Stimulated activated memory B cell treated with anti-CD40 and anti-IgM and Interleukin-4, amounts not matched to agents 10 μg/mL and 1 μg/mL and 100 μg/mL, for 72 hours (primary cell): ENCODE data around the gene FOXK1.
"Not testable (repeated sequence)": the region's sequence is repeated elsewhere in the genome, so short reads cannot be mapped to it uniquely, and the experiment has no call there.

Source experiments
- ATAC-seq: fragments of 150-1000 bp; cut with Tn5 transposase; 2 replicates; pipeline ENCODE4 v1.10.0; 2021
- H3K27ac Mint-ChIP-seq: one replicate; pipeline ENCODE4 v1.8.0; 2022; ENCODE audit warnings: mild to moderate bottlenecking, mixed read lengths
- H3K27me3 Mint-ChIP-seq: one replicate; pipeline ENCODE4 v1.8.0; 2022; ENCODE audit warnings: mixed read lengths
- H3K36me3 Mint-ChIP-seq: one replicate; pipeline ENCODE4 v1.8.0; 2022; ENCODE audit warnings: mixed read lengths
- H3K4me1 Mint-ChIP-seq: one replicate; pipeline ENCODE4 v1.8.0; 2022; ENCODE audit warnings: mixed read lengths
- H3K4me3 Mint-ChIP-seq: one replicate; pipeline ENCODE4 v1.8.0; 2022; ENCODE audit warnings: mild to moderate bottlenecking, moderate library complexity, mixed read lengths
- H3K9me3 Mint-ChIP-seq: one replicate; pipeline ENCODE4 v1.8.0; 2022; ENCODE audit warnings: mixed read lengths

The FOXK1 gene

DNA sequence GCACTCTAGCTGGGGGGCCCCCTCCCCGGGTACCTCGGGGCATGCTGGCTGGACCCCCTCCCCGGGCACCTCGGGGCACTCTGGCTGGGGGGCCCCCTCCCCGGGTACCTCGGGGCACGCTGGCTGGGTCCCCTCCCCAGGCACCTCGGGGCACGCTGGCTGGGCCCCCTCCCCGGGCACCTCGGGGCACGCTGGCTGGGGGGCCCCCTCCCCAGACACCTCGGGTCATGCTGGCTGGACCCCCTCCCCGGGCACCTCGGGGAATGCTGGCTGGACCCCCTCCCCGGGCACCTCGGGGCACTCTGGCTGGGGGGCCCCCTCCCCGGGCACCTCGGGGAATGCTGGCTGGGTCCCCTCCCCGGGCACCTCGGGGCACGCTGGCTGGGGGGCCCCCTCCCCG is 120.5 kb downstream of the FOXK1 start:
- H3K27me3 Mint-ChIP-seq: peaks cover 15% of the 10 kb centered on the region
- not testable (repeated sequence) for H3K36me3 Mint-ChIP-seq, H3K27ac Mint-ChIP-seq, ATAC-seq, H3K4me3 Mint-ChIP-seq, H3K4me1 Mint-ChIP-seq, H3K9me3 Mint-ChIP-seq

DNA sequence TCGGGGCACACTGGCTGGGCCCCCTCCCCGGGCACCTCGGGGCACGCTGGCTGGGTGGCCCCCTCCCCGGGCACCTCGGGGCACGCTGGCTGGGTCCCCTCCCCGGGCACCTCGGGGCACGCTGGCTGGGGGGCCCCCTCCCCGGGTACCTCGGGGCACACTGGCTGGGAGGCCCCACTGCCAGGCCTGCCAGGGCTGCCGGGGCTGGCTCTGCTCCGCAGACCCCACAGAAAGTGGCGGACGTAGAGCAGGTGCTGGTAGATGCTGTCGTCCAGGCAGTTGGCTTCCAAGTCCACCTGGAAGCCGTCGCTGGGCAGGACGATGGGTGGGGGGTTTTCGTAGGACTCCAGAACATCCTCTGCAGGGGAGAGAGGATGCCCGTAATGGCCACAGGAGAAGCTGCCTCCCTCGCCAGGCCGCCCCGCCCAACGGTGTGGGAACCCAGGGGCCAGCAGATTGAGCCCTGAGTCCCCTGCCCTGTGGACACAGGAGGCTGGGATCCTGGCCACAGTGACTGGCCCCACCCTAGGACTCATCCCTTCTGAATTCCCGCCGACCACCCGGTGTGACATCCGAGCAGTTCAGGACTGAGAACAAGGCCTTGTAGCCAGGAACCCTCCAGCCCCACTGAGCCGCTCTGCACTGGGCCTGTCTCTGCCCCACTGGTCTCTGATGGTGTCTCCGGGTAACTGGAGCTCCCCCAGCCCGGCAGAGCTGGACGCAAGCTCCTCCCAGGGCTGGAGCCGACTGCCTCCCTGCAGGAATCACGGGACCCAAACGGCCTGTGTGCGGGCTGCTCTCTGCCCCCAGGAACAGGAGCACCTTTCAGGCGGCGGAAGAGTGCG is 121.5 kb downstream of the FOXK1 start:
- Mint-ChIP-seq H3K9me3 (no peaks in the 10 kb centered on the region), H3K27me3 (peaks cover 26% of the 10 kb centered on the region), H3K4me1 (no peaks in the 10 kb centered on the region), H3K36me3 (no peaks in the 10 kb centered on the region), H3K27ac (no peak overlapping the region), H3K4me3 (no peak overlapping the region)
- no peak for ATAC-seq

DNA sequence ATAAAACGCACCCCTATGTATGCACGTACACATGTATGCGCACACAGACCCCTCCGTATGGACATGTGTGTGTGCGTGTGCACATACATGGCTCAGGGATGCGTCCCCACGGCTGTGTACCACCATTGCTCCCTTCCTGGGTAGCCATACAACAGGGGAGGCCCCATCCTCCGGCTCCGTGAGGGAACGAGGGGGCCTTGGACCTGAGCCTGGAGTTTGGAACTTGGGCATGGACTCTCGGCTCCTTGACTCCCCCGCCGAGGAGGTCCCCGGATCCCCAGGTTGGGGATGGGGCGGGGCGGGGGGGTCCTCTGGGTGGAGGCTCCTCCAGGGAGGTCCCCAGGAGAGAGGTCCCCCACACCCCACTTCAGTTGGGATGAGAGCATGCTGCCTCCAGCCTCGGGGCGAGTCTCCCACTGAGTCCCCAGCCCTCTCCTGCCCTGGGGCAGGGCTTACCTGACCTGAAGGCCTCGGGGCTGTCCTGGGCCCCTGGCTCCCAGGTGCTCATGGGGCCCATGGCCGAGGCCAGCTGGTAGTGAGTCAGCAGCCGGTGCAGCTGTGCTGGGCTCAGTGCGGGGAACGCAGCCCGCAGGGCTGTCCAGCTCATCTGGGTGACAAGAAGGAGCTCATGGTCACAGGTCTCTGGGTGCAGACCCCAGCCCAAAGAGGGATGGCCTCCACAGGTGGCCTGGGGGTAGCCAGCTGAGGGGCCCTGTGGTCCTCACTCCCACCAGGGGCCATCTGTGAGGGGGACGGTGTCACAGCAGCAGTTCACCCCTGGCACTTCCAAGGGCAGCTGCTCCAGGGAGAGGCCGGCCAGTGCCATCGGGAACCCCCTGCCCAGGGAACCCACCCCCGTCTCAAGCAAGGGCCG is 123.3 kb downstream of the FOXK1 start:
- ATAC-seq: peak; percentile 25
- peaks cover 43% of the 10 kb centered on the region for H3K27me3 Mint-ChIP-seq
- no peaks in the 10 kb centered on the region for H3K9me3 Mint-ChIP-seq
- no peak overlapping the region for H3K27ac Mint-ChIP-seq
- peaks cover 9% of the 10 kb centered on the region for H3K4me1 Mint-ChIP-seq
- no peaks in the 10 kb centered on the region for H3K36me3 Mint-ChIP-seq
- H3K4me3 Mint-ChIP-seq: no peak overlapping the region

DNA sequence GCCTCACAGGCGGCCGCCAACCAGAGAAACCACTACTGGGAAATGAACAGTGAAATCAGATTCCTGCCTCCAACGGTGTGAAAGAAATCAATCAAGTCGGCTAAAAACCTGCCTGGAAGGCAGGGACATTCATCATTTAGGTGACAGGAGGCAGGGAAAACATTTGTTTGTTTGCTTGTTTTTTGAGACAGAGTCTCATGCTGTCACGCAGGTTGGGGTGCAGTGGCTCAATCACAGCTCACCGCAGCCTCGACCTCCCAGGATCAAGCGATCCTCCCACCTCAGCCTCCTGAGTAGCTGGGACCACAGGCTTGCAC is 123.8 kb downstream of the FOXK1 start:
- ATAC-seq: no peak
- Mint-ChIP-seq H3K9me3 (no peaks in the 10 kb centered on the region), H3K4me1 (peaks cover 9% of the 10 kb centered on the region), H3K4me3 (no peak overlapping the region), H3K27me3 (peaks cover 47% of the 10 kb centered on the region), H3K27ac (no peak overlapping the region), H3K36me3 (no peaks in the 10 kb centered on the region)

GRCh38 chr7:4806983-4807597 is 125.0 kb downstream of the FOXK1 start:
- peaks cover 9% of the 10 kb centered on the region for H3K4me1 Mint-ChIP-seq
- no peak overlapping the region for H3K27ac Mint-ChIP-seq
- ATAC-seq: peak; percentile 26
- H3K36me3 Mint-ChIP-seq: no peaks in the 10 kb centered on the region
- H3K9me3 Mint-ChIP-seq: no peaks in the 10 kb centered on the region
- no peak overlapping the region for H3K4me3 Mint-ChIP-seq
- H3K27me3 Mint-ChIP-seq: peaks cover 47% of the 10 kb centered on the region

- Mint-ChIP-seq H3K4me1 (peaks cover 9% of the 10 kb centered on the region), H3K27me3 (peaks cover 53% of the 10 kb centered on the region), H3K36me3 (no peaks in the 10 kb centered on the region), H3K27ac (no peak overlapping the region), H3K9me3 (peaks cover 1% of the 10 kb centered on the region), H3K4me3 (no peak overlapping the region)
- ATAC-seq: no peak
These were observed 125.5 kb downstream of the FOXK1 start for GRCh38 chr7:4807598-4808016.

DNA sequence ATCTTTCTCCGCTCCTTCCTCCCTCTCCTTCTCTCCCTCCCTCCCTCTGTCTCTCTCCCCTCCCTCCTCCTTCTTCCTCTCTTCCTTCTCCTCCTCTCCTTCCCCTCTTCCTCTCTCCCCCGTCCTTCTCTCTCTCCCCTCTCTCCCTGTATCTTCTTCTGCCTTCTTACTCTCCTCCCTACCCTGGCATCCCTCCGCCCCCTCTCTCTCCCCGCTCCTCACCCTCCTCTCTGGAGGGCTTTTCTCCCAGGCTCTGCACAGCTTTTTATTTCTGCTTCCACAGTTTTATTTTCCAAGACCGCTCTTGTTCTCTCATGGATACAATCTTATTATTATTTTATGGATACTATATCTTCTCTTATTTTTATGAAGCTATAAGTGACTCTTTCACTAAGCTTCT is 125.9 kb downstream of the FOXK1 start:
- Mint-ChIP-seq H3K4me1 (peaks cover 9% of the 10 kb centered on the region), H3K9me3 (peaks cover 5% of the 10 kb centered on the region), H3K36me3 (no peaks in the 10 kb centered on the region), H3K27ac (no peak overlapping the region), H3K4me3 (no peak overlapping the region), H3K27me3 (peaks cover 57% of the 10 kb centered on the region)
- no peak for ATAC-seq

DNA sequence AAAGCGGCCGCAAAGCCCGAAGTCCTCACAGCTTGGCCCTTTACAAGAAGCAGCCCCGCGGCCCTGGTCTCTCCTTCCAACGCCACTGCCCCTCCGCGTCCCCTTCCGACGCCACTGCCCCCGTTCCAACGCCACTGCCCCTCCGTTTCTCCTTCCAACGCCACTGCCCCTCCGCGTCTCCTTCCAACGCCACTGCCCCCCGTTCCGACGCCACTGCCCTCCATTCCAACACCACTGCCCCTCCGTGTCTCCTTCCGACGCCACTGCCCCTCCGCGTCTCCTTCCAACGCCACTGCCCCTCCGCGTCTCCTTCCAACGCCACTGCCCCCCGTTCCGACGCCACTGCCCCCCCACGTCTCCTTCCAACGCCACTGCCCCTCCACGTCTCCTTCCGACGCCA is 126.5 kb downstream of the FOXK1 start:
- Mint-ChIP-seq H3K27ac (no peak overlapping the region), H3K27me3 (peaks cover 62% of the 10 kb centered on the region), H3K9me3 (peaks cover 6% of the 10 kb centered on the region), H3K4me3 (no peak overlapping the region), H3K4me1 (peaks cover 9% of the 10 kb centered on the region), H3K36me3 (no peaks in the 10 kb centered on the region)
- no peak for ATAC-seq

DNA sequence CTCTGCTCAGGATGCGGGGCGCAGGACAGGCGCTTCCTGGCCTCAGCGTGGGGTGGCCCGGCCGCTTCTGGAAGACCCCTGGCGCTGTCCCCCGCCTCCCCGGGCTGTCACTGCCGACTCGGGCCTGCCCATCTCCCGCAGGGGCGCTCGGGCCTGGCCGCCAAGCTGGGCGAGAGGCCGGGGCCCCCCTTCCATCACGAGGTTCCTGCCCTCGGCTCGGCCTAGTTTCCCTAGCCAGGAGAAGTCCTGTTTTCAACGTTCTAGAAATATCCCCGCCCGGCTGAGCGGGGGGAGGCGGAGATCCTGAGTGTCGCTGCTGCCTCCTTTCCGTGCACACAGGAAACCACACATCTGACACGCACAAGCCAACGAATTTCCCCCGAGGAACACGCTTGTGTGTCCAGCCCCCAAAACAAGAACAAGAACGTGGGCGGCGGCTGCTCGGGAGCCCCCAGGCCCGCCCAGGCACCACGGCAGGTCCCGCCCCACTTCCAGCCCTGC is 127.0 kb downstream of the FOXK1 start:
- peak; percentile 32 for ATAC-seq
- Mint-ChIP-seq H3K27me3 (peaks cover 68% of the 10 kb centered on the region), H3K36me3 (no peaks in the 10 kb centered on the region), H3K4me3 (peak overlapping the region; percentile 68), H3K4me1 (peaks cover 9% of the 10 kb centered on the region), H3K27ac (peak overlapping the region; percentile 67), H3K9me3 (peaks cover 6% of the 10 kb centered on the region)

- peaks cover 6% of the 10 kb centered on the region for H3K9me3 Mint-ChIP-seq
- H3K4me3 Mint-ChIP-seq: peak overlapping the region; percentile 55
- H3K27ac Mint-ChIP-seq: peak overlapping the region; percentile 67
- H3K27me3 Mint-ChIP-seq: peaks cover 73% of the 10 kb centered on the region
- peaks cover 9% of the 10 kb centered on the region for H3K4me1 Mint-ChIP-seq
- no peaks in the 10 kb centered on the region for H3K36me3 Mint-ChIP-seq
- no peak for ATAC-seq
These were observed 127.6 kb downstream of the FOXK1 start for GRCh38 chr7:4809666-4810065.

GRCh38 chr7:4814433-4814832 is 132.3 kb downstream of the FOXK1 start:
- Mint-ChIP-seq H3K36me3 (no peaks in the 10 kb centered on the region), H3K4me1 (peaks cover 4% of the 10 kb centered on the region), H3K27me3 (peaks cover 84% of the 10 kb centered on the region), H3K4me3 (no peak overlapping the region), H3K9me3 (peaks cover 6% of the 10 kb centered on the region), H3K27ac (no peak overlapping the region)
- ATAC-seq: no peak

GRCh38 chr7:4815121-4815520 is 133.0 kb downstream of the FOXK1 start:
- H3K9me3 Mint-ChIP-seq: peaks cover 6% of the 10 kb centered on the region
- no peaks in the 10 kb centered on the region for H3K4me1 Mint-ChIP-seq
- peaks cover 84% of the 10 kb centered on the region for H3K27me3 Mint-ChIP-seq
- no peaks in the 10 kb centered on the region for H3K36me3 Mint-ChIP-seq
- ATAC-seq: no peak
- H3K4me3 Mint-ChIP-seq: no peak overlapping the region
- H3K27ac Mint-ChIP-seq: no peak overlapping the region

DNA sequence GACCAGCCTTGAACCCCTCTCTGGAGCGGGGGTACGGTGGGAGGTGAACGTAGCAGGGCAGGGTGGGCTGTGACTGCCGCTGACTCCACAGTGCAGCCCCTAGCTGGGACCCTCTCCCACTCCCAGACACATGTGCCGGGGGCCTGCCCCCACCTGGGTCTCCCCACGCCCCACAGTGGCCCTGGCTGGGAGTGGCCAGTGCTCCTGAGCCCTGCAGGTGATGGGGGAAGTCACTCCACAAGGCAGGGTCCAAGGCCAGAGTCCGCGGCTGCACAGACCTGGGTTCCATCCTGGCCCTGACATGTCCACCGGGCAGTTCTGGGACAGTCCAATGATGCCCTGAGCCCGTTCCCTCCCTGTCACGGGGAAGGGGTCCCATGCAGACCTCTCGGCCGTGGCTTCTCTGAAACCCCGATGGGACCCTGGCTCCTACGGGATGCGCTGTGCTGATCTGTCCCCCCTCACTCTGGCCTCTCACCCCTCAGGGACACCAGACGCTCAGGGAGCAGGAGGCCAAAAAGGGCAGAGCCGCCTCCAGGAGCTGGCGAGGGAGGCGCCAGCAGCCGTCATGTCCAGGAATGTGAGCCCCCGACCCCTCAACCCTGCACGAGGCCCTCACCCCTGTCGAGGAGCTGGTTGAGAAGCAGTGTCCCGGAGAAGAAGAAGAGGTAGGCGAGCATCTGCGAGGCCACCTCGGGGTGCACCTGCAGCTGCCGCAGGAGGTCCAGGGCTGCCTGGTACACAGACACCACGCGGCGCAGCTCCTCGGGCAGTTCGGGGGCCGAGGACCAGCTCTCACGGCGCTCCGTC is 133.7 kb downstream of the FOXK1 start:
- Mint-ChIP-seq H3K27ac (no peak overlapping the region), H3K36me3 (no peaks in the 10 kb centered on the region), H3K4me3 (no peak overlapping the region), H3K9me3 (peaks cover 6% of the 10 kb centered on the region), H3K4me1 (no peaks in the 10 kb centered on the region), H3K27me3 (peaks cover 78% of the 10 kb centered on the region)
- no peak for ATAC-seq

DNA sequence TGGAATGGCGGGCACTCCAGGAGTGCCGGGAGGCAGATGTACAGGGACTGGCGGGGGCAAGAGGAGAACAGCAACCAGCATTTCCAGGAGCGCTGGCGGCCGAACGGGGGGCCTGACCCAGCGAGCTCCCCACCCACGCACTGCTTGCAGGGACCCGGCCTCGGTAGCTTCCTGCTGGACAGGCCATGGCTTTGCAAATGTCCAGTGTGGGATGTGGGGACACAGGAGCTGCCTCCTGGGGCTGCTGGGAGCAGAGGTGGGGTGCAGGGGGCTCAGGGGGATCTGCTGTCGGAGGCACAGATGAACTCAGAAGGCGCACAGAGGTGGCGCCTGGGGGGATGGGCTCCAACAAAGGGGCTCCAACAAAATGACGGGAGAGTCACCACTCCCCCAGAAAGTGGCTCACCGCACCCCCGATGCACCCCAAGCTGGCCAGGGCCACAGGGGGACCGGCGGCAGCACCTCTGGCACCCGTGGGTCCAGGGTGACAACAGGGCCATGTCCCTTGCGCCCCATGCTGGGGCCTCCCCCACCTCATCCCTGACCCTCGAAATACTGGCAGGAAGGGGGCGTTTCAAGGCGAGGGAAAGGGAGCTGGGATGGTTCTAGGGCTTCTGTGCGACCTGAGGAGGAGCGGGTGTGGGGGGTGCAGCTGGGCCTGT is 134.5 kb downstream of the FOXK1 start:
- Mint-ChIP-seq H3K27me3 (peaks cover 84% of the 10 kb centered on the region), H3K4me1 (no peaks in the 10 kb centered on the region)
- ATAC-seq: no peak

More for the DNA sequence above, 134.5 kb downstream of the FOXK1 start:
- H3K4me3 Mint-ChIP-seq: no peak overlapping the region
- no peak overlapping the region for H3K27ac Mint-ChIP-seq
- peaks cover 6% of the 10 kb centered on the region for H3K9me3 Mint-ChIP-seq
- no peaks in the 10 kb centered on the region for H3K36me3 Mint-ChIP-seq
